Measurements from ENCODE around the gene RAB3A.

The RAB3A gene

DNA sequence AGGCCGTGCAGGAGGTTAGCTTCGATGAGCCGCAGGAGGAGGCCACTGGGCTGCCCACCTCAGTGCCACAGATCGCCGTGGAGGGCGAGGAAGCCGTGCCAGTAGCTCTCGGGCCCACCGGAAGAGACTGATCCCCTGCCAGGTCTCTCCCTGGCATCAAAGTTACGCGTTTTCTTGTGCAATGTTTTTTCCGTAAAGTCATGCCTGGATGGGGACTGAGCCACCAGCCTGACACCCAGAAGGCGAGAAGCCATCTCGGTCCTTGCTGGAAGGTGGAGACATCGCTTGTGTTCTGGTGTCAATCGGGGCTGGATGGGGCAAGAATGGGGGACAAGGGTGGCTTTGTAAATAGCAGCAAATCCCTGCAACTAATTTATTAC is 54.3 kb downstream of the RAB3A start:
- ATAC-seq (ENCODE audit: insufficient read depth, low read depth): no peak
- no peaks in the 10 kb centered on the region for H3K9me3 ChIP-seq (ENCODE audit: insufficient read depth, low read length, severe bottlenecking)
- H3K36me3 ChIP-seq (ENCODE audit: insufficient read depth, low read length): no peaks in the 10 kb centered on the region; the same call in 1 of the 2 replicates
- DNase-seq: no peak
- no peak overlapping the region for H3K9ac ChIP-seq (ENCODE audit: low read depth, low read length)
- no peak overlapping the region for H3K4me3 ChIP-seq (ENCODE audit: low read depth in 1 of 2, low read length in 2 of 2)
- no peak overlapping the region for H3K4me2 ChIP-seq (ENCODE audit: insufficient read depth, low read length)
- H2AFZ ChIP-seq (ENCODE audit: low read depth, low read length): no peak overlapping the region
- TF ChIP-seq EZH2 (IDR thresholded peaks at IDR 0.05; ENCODE audit: borderline replicate concordance, low read depth, low read length, severe bottlenecking): no peak
- TF ChIP-seq, protein P1, sequence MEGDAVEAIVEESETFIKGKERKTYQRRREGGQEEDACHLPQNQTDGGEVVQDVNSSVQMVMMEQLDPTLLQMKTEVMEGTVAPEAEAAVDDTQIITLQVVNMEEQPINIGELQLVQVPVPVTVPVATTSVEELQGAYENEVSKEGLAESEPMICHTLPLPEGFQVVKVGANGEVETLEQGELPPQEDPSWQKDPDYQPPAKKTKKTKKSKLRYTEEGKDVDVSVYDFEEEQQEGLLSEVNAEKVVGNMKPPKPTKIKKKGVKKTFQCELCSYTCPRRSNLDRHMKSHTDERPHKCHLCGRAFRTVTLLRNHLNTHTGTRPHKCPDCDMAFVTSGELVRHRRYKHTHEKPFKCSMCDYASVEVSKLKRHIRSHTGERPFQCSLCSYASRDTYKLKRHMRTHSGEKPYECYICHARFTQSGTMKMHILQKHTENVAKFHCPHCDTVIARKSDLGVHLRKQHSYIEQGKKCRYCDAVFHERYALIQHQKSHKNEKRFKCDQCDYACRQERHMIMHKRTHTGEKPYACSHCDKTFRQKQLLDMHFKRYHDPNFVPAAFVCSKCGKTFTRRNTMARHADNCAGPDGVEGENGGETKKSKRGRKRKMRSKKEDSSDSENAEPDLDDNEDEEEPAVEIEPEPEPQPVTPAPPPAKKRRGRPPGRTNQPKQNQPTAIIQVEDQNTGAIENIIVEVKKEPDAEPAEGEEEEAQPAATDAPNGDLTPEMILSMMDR (IDR thresholded peaks at IDR 0.05; ENCODE audit: borderline replicate concordance, extremely low read depth, low read length, poor library complexity, severe bottlenecking): no peak
- H3K4me1 ChIP-seq (ENCODE audit: insufficient read depth, low read length): peaks cover 26% of the 10 kb centered on the region
- peaks cover 12% of the 10 kb centered on the region for H4K20me1 ChIP-seq (ENCODE audit: insufficient read depth, low read length)
- H3K27me3 ChIP-seq (ENCODE audit: insufficient read depth, low read length, poor library complexity): no peaks in the 10 kb centered on the region
- peaks cover 14% of the 10 kb centered on the region for H3K79me2 ChIP-seq (ENCODE audit: insufficient read depth, low read length)
- no peak overlapping the region for H3K27ac ChIP-seq (ENCODE audit: low read length)

DNA sequence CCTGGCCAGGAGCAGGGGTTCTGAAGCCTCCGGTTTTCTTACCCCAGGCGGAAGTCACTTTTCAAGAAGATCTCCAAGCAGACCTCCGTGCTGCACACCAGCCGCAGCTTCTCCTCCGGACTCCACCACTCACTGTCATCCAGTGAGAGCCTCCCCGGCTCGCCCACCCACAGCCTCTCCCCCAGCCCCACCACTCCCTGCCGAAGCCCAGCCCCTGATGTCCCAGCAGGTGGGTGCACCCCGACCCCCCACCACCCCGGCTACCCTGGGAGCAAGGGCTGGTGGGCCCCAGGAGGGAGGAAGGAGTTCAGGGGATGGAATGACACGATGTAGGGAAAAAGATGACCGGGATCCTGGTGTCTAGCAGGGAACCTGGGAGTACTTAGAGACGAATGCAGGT is 56.4 kb downstream of the RAB3A start:
- ATAC-seq (ENCODE audit: insufficient read depth, low read depth): no peak
- Histone ChIP-seq H3K4me2 (ENCODE audit: insufficient read depth, low read length) (no peak overlapping the region), H2AFZ (ENCODE audit: low read depth, low read length) (no peak overlapping the region), H3K4me1 (ENCODE audit: insufficient read depth, low read length) (peaks cover 15% of the 10 kb centered on the region), H3K27ac (ENCODE audit: low read length) (no peak overlapping the region), H3K27me3 (ENCODE audit: insufficient read depth, low read length, poor library complexity) (no peaks in the 10 kb centered on the region), H4K20me1 (ENCODE audit: insufficient read depth, low read length) (no peaks in the 10 kb centered on the region), H3K79me2 (ENCODE audit: insufficient read depth, low read length) (no peaks in the 10 kb centered on the region), H3K4me3 (ENCODE audit: low read depth in 1 of 2, low read length in 2 of 2) (no peak overlapping the region), H3K36me3 (ENCODE audit: insufficient read depth, low read length) (no peaks in the 10 kb centered on the region), H3K9ac (ENCODE audit: low read depth, low read length) (no peak overlapping the region), H3K9me3 (ENCODE audit: insufficient read depth, low read length, severe bottlenecking) (no peaks in the 10 kb centered on the region)
- DNase-seq: no peak
- no peak for TF ChIP-seq EZH2 (IDR thresholded peaks at IDR 0.05; ENCODE audit: borderline replicate concordance, low read depth, low read length, severe bottlenecking)
- TF ChIP-seq, protein P1 (IDR thresholded peaks at IDR 0.05; ENCODE audit: borderline replicate concordance, extremely low read depth, low read length, poor library complexity, severe bottlenecking): no peak
